ENCODE data around the gene ZFYVE19. TPM values are rescaled to one million over a fixed set of nuclear protein-coding genes. Genes with fewer than 3 reads are reported as not detected.

ZFYVE19 gene
- total RNA-seq, 1 donor from 2014 or later: 25.2 TPM

GRCh38 chr15:40838756-40839155 lies 31.9 kb downstream of the ZFYVE19 start:
- ChIA-PET POLR2A (no interaction called here), CTCF (interaction anchor here (1.5 kb wide), 1 partner anchor 55 kb away, joined by 3 read pairs; the partner anchor contains the start of gene VPS18)
- Mint-ChIP-seq H3K9me3 (no peaks in the 10 kb centered on the region), H3K36me3 (ENCODE audit: low read depth) (no peaks in the 10 kb centered on the region), H3K4me1 (peaks cover 4% of the 10 kb centered on the region), H3K4me3 (no peak overlapping the region), H3K27me3 (no peaks in the 10 kb centered on the region), H3K27ac (no peak overlapping the region)
- intact Hi-C loops (cut with micrococcal nuclease): no loop called here
- TF ChIP-seq CTCF (IDR thresholded peaks at IDR 0.05): no peak
- no peak for ATAC-seq (ENCODE audit: low read depth)
- no peak for DNase-seq

GRCh38 chr15:40841741-40842140 lies 34.9 kb downstream of the ZFYVE19 start:
- DNase-seq (no peak), ATAC-seq (ENCODE audit: low read depth) (no peak)
- intact Hi-C loops (cut with micrococcal nuclease): no loop called here
- ChIA-PET POLR2A (no interaction called here), CTCF (no interaction called here)
- peaks cover 24% of the 10 kb centered on the region for H3K4me1 Mint-ChIP-seq
- no peaks in the 10 kb centered on the region for H3K27me3 Mint-ChIP-seq
- H3K9me3 Mint-ChIP-seq: no peaks in the 10 kb centered on the region
- H3K4me3 Mint-ChIP-seq: no peak overlapping the region
- no peak for TF ChIP-seq CTCF (IDR thresholded peaks at IDR 0.05)
- no peak overlapping the region for H3K27ac Mint-ChIP-seq
- no peaks in the 10 kb centered on the region for H3K36me3 Mint-ChIP-seq (ENCODE audit: low read depth)

GRCh38 chr15:40843261-40843884 lies 36.5 kb downstream of the ZFYVE19 start:
- no peak for DNase-seq
- ATAC-seq (ENCODE audit: low read depth): no peak

GRCh38 chr15:40843885-40844695 lies 37.2 kb downstream of the ZFYVE19 start, which contains the start of gene SPINT1:
TSS of gene SPINT1 (plus strand) at chr15:40844048. CDS start at chr15:40844555, 507 bp downstream.
- Mint-ChIP-seq H3K27me3 (no peaks in the 10 kb centered on the region), H3K4me1 (peaks cover 39% of the 10 kb centered on the region), H3K36me3 (ENCODE audit: low read depth) (no peaks in the 10 kb centered on the region), H3K9me3 (no peaks in the 10 kb centered on the region), H3K4me3 (peak within 1 kb of the TSS; percentile 82), H3K27ac (peak within 1 kb of the TSS; percentile 55)
- DNase-seq (peak; percentile 49), ATAC-seq (ENCODE audit: low read depth) (peak; percentile 69)
- TF ChIP-seq CTCF (IDR thresholded peaks at IDR 0.05): no peak
- CTCF ChIA-PET: interaction anchor here (1.1 to 2.1 kb wide), 4 partner anchors 14 to 121 kb away, joined by 3 to 21 read pairs (median 4); partner anchors contain the start of gene VPS18
- POLR2A ChIA-PET: interaction anchor here (1.0 to 2.1 kb wide), 3 partner anchors 14 to 51 kb away, joined by 3 to 7 read pairs (median 3); partner anchors contain the start of gene VPS18
- intact Hi-C loops (cut with micrococcal nuclease): loop anchor here (1.0 kb wide), 1 partner anchor 37 kb away; the partner anchor contains the start of genes DNAJC17 and ZFYVE19

More at GRCh38 chr15:40843261-40843884, 36.5 kb downstream of the ZFYVE19 start:
- H3K27ac Mint-ChIP-seq: no peak overlapping the region
- POLR2A ChIA-PET: interaction anchor here (1.0 to 2.1 kb wide), 3 partner anchors 15 to 51 kb away, joined by 3 to 7 read pairs (median 3); partner anchors contain the start of gene VPS18
- peaks cover 39% of the 10 kb centered on the region for H3K4me1 Mint-ChIP-seq
- intact Hi-C loops (cut with micrococcal nuclease): no loop called here
- no peaks in the 10 kb centered on the region for H3K27me3 Mint-ChIP-seq
- TF ChIP-seq CTCF (IDR thresholded peaks at IDR 0.05): no peak
- H3K4me3 Mint-ChIP-seq: peak overlapping the region; percentile 81
- CTCF ChIA-PET: interaction anchor here (1.1 to 2.1 kb wide), 2 partner anchors 15 to 120 kb away, joined by 3 to 21 read pairs; no protein-coding TSS in a partner anchor
- H3K36me3 Mint-ChIP-seq (ENCODE audit: low read depth): no peaks in the 10 kb centered on the region
- H3K9me3 Mint-ChIP-seq: no peaks in the 10 kb centered on the region
